PC-9 (cell line): ENCODE measurements around the gene CREBBP.

Experiments
- CTCF ChIP-seq: fragments of 200-600 bp; sonication (generic); conservative IDR thresholded peaks from 2 replicates; pipeline ENCODE4 v1.6.1; 2017; ENCODE audit warnings: mixed run types, antibody characterized with exemption, mild to moderate bottlenecking, moderate library complexity
- EZH2 ChIP-seq: fragments of 200-600 bp; sonication (generic); IDR thresholded peaks from 2 replicates; pipeline ENCODE4 v1.8.0; 2017; ENCODE audit warnings: antibody characterized with exemption, low read depth

GRCh38 chr16:3850544-3850899, 30.0 kb downstream of the CREBBP start:
- TF ChIP-seq CTCF = no peak
- no peak for TF ChIP-seq EZH2
